Activated CD8-positive, alpha-beta T cell treated with anti-CD3 and anti-CD28 coated beads for 36 hours (primary cell): ENCODE results near the gene ZFP1. TPM values are rescaled to one million over a fixed set of nuclear protein-coding genes. Genes with fewer than 3 reads are reported as not detected.

Experiments
- ATAC-seq: fragments of 200-7000 bp; cut with Tn5 transposase; one replicate; pipeline ENCODE4 v1.10.0; 2021; ENCODE audit warnings: mild to moderate bottlenecking, moderate library complexity
- CTCF ChIA-PET: fragments of 350-600 bp; sonication (Branson Sonifier 250); formaldehyde crosslinking; loops from one replicate; lab custom pipeline; 2021; ENCODE audit warnings: antibody characterized with exemption; lab: Charles Lee
- POLR2A ChIA-PET: fragments of 350-600 bp; sonication (Branson Sonifier 250); formaldehyde crosslinking; loops from one replicate; lab custom pipeline; 2021; ENCODE audit warnings: antibody characterized with exemption; lab: Charles Lee
- DNase-seq: peaks from one replicate; pipeline ENCODE4 v3.0.0-alpha.2; 2020
- H3K27ac Mint-ChIP-seq: one replicate; pipeline ENCODE4 v1.8.0; 2021; ENCODE audit warnings: mild to moderate bottlenecking, mixed read lengths
- H3K27me3 Mint-ChIP-seq: one replicate; pipeline ENCODE4 v1.8.0; 2021; ENCODE audit warnings: mixed read lengths
- H3K36me3 Mint-ChIP-seq: one replicate; pipeline ENCODE4 v1.8.0; 2021; ENCODE audit warnings: low read depth, mixed read lengths
- H3K4me1 Mint-ChIP-seq: one replicate; pipeline ENCODE4 v1.8.0; 2021; ENCODE audit warnings: low read depth, mixed read lengths
- H3K4me3 Mint-ChIP-seq: one replicate; pipeline ENCODE4 v1.8.0; 2021; ENCODE audit warnings: mild to moderate bottlenecking, moderate library complexity, mixed read lengths
- H3K9me3 Mint-ChIP-seq: one replicate; pipeline ENCODE4 v1.8.0; 2021; ENCODE audit warnings: mixed read lengths
- CTCF ChIP-seq: fragments of 200-600 bp; IDR thresholded peaks from one replicate; pipeline ENCODE4 v1.8.0; 2022; ENCODE audit warnings: antibody characterized with exemption, mild to moderate bottlenecking
- intact Hi-C: fragments of 100-400 bp; cut with micrococcal nuclease; formaldehyde crosslinking; loops from one replicate; pipeline ENCODE4 v1.10.0; 2022
- total RNA-seq, 2 experiments: library from RNA; stranded (reverse); gene quantifications; one replicate each; pipeline ENCODE4 v1.2.3, GENCODE V29; 2021

Gene ZFP1
- total RNA-seq, result 10 to 100 TPM; 19.8 to 23.9 TPM

DNA sequence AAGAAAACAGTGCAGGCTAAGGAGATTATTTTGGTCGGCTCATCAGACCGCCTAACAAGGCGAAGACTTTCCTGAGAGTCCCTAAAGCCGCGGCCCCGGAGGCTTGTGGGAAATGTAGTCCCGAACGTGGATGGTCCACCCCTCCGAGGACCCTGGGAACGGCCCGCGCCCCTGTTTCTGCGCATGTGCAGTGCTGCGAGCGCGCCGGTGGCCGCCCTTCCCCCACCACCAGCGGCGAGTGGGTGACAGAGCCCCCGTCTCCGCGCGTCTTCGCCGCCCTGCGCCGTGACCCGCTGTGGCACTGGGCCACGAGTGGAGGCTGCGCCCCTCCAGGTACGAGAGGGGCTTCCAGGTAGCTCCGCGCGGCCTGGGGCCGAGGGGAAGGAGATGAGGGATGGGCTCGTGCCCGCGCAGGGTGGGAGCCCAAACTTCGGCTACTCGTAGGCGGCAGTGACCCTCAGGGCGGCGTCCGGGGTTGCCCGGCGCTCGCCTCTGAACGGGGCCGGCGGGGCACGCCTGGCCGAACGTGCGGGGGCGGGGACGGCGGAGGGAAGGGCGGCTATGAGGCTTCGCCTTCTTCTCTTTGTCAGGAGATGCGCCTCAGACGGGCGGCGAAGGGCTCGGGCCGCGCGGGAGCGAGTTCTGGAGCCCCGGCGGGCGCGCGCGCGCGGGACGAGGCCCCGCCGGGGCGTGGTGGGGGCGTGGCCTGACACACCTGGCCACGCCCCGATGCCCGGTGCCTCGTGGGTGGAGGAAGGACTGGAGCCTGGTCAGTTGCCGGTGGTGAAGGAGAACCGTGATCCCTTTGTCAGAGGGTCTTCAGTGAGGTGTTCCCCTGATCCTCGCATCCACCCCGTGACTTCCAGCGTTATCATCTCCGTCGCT lies at the start of gene ZFP1:
Gene ZFP1, plus strand, starts transcription at position 214 of the 885 bp plus-strand sequence. CDS start 4,428 bp downstream, outside the sequence.
- ATAC-seq, result peak; percentile 92
- Mint-ChIP-seq H3K36me3 (peaks cover 35% of the 10 kb centered on the region), H3K27me3 (no peaks in the 10 kb centered on the region), H3K4me3 (peak within 1 kb of the TSS; percentile 84), H3K4me1 (peaks cover 36% of the 10 kb centered on the region), H3K9me3 (peaks cover 22% of the 10 kb centered on the region), H3K27ac (peak within 1 kb of the TSS; percentile 83)
- CTCF ChIA-PET, result interaction anchor here (1.1 to 2.7 kb wide), 3 partner anchors 37 to 273 kb away, joined by 3 to 13 read pairs (median 3); no protein-coding TSS in a partner anchor
- POLR2A ChIA-PET, result interaction anchor here (0.7 kb wide), 1 partner anchor 18 kb away, joined by 3 read pairs; no protein-coding TSS in a partner anchor
- DNase-seq, result peak; percentile 98
- no peak for TF ChIP-seq CTCF
- intact Hi-C loops, result no loop called here

- Mint-ChIP-seq H3K4me3 (peak overlapping the region; percentile 43), H3K36me3 (peaks cover 2% of the 10 kb centered on the region), H3K27me3 (no peaks in the 10 kb centered on the region), H3K4me1 (peaks cover 54% of the 10 kb centered on the region), H3K9me3 (peaks cover 2% of the 10 kb centered on the region), H3K27ac (peak overlapping the region; percentile 92)
- POLR2A ChIA-PET, result interaction anchor here (1.5 to 3.4 kb wide), 4 partner anchors 9 to 87 kb away, joined by 4 to 20 read pairs (median 7); no protein-coding TSS in a partner anchor
- ATAC-seq (no peak), DNase-seq (no peak)
- CTCF ChIA-PET, result interaction anchor here (2.5 to 7.6 kb wide), 3 partner anchors 10 to 100 kb away, joined by 12 to 50 read pairs (median 12); partner anchors contain the start of gene ZNRF1
- intact Hi-C loops, result loop anchor here (5.0 kb wide), 1 partner anchor 42 kb away; no protein-coding TSS in a partner anchor
- no peak for TF ChIP-seq CTCF
These were observed 49.2 kb upstream of the ZFP1 start for GRCh38 chr16:75099075-75099667.

- H3K9me3 Mint-ChIP-seq, result peaks cover 3% of the 10 kb centered on the region
- TF ChIP-seq CTCF, result no peak
- H3K27me3 Mint-ChIP-seq, result no peaks in the 10 kb centered on the region
- H3K27ac Mint-ChIP-seq, result peak overlapping the region; percentile 92
- peak; percentile 72 for DNase-seq
- peaks cover 8% of the 10 kb centered on the region for H3K36me3 Mint-ChIP-seq
- H3K4me1 Mint-ChIP-seq, result peaks cover 54% of the 10 kb centered on the region
- intact Hi-C loops, result loop anchor here (5.0 kb wide), 1 partner anchor 43 kb away; no protein-coding TSS in a partner anchor
- CTCF ChIA-PET, result interaction anchor here (1.0 to 7.6 kb wide), 4 partner anchors 9 to 101 kb away, joined by 3 to 50 read pairs (median 12); partner anchors contain the start of gene ZNRF1
- H3K4me3 Mint-ChIP-seq, result peak overlapping the region; percentile 24
- peak; percentile 52 for ATAC-seq
- POLR2A ChIA-PET, result interaction anchor here (1.1 to 3.4 kb wide), 6 partner anchors 9 to 88 kb away, joined by 3 to 20 read pairs (median 6); no protein-coding TSS in a partner anchor
These were observed 48.4 kb upstream of the ZFP1 start for GRCh38 chr16:75099738-75100602.

DNA sequence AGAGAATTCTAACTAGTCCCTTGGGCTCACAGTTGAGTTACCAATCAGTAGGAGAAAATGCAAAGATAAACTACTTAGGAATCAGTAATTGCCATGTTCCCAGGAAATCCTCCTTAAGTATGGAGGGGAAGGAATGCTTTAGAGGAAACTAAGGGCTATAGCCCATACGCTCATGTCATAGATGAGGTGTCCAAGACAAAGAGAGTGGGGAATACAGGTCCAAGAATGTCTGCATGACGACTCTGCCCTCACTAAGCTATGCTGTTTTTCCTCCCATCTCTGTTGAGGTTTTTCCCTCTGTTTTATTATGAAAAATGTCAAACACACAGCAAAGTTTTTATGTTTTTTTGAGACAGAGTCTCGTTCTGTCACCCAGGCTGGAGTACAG lies 47.7 kb upstream of the ZFP1 start:
- no peak for TF ChIP-seq CTCF
- peak overlapping the region; percentile 92 for H3K27ac Mint-ChIP-seq
- ATAC-seq, result no peak
- H3K4me1 Mint-ChIP-seq, result peaks cover 58% of the 10 kb centered on the region
- H3K4me3 Mint-ChIP-seq, result no peak overlapping the region
- H3K36me3 Mint-ChIP-seq, result peaks cover 8% of the 10 kb centered on the region
- H3K9me3 Mint-ChIP-seq, result peaks cover 3% of the 10 kb centered on the region
- H3K27me3 Mint-ChIP-seq, result no peaks in the 10 kb centered on the region
- intact Hi-C loops, result no loop called here
- no peak for DNase-seq
- CTCF ChIA-PET, result interaction anchor here (1.0 to 7.6 kb wide), 4 partner anchors 8 to 102 kb away, joined by 3 to 50 read pairs (median 12); partner anchors contain the start of gene ZNRF1
- POLR2A ChIA-PET, result interaction anchor here (1.1 to 3.4 kb wide), 3 partner anchors 9 to 89 kb away, joined by 3 to 20 read pairs (median 3); no protein-coding TSS in a partner anchor
